GM23338 (cell line): ENCODE measurements around the gene ASPRV1. TPM values are rescaled to one million over a fixed set of nuclear protein-coding genes. Genes with fewer than 3 reads are reported as not detected.

Source experiments
- ATAC-seq: fragments of 200-7000 bp; cut with Tn5 transposase; 3 replicates; pipeline ENCODE4 v1.9.1; 2020
- DNase-seq: peaks from one replicate; pipeline ENCODE4 v3.0.0-alpha.2; 2015; ENCODE audit warnings: low spot score
- H2AFZ ChIP-seq: fragments of 200-600 bp; sonication (generic); 2 replicates; pipeline ENCODE4 v1.8.0; 2016; ENCODE audit warnings: antibody characterized with exemption, mild to moderate bottlenecking, moderate library complexity
- H3F3A ChIP-seq: fragments of 200-600 bp; sonication (generic); replicated peaks from 2 replicates; pipeline ENCODE4 v1.8.0; 2017; ENCODE audit warnings: antibody characterized with exemption, mixed run types, low read depth
- H3K27ac ChIP-seq: fragments of 200-600 bp; sonication (generic); 2 replicates; pipeline ENCODE4 v1.6.1; 2016; ENCODE audit warnings: low read depth
- H3K27me3 ChIP-seq: fragments of 200-600 bp; sonication (generic); 2 replicates; pipeline ENCODE4 v1.8.0; 2016; ENCODE audit warnings: mild to moderate bottlenecking, mixed run types, moderate library complexity; ENCODE audit not compliant: insufficient read depth
- H3K36me3 ChIP-seq: fragments of 200-600 bp; sonication (generic); 2 replicates; pipeline ENCODE4 v1.8.0; 2016; ENCODE audit warnings: mild to moderate bottlenecking; ENCODE audit not compliant: insufficient read depth
- H3K4me1 ChIP-seq: fragments of 200-600 bp; sonication (generic); 2 replicates; pipeline ENCODE4 v1.8.0; 2016; ENCODE audit warnings: mild to moderate bottlenecking, moderate library complexity; ENCODE audit not compliant: insufficient read depth
- H3K4me2 ChIP-seq: fragments of 200-600 bp; sonication (generic); 2 replicates; pipeline ENCODE4 v1.7.1; 2017; ENCODE audit warnings: mixed run types
- H3K4me3 ChIP-seq: fragments of 200-600 bp; sonication (generic); 2 replicates; pipeline ENCODE4 v1.6.1; 2016; ENCODE audit warnings: mixed run types
- H3K79me2 ChIP-seq: fragments of 200-600 bp; sonication (generic); replicated peaks from 2 replicates; pipeline ENCODE4 v1.8.0; 2017; ENCODE audit warnings: mild to moderate bottlenecking; ENCODE audit not compliant: insufficient read depth
- H3K9me2 ChIP-seq: fragments of 200-600 bp; sonication (generic); 2 replicates; pipeline ENCODE4 v1.8.0; 2017; ENCODE audit not compliant: insufficient read depth
- H4K20me1 ChIP-seq: fragments of 200-600 bp; sonication (generic); replicated peaks from 2 replicates; pipeline ENCODE4 v1.8.0; 2017; ENCODE audit warnings: mild to moderate bottlenecking; ENCODE audit not compliant: insufficient read depth
- H3K27ac Mint-ChIP-seq: 2 replicates; pipeline ENCODE4 v1.8.0; 2020; ENCODE audit warnings: inconsistent platforms, mild to moderate bottlenecking, moderate library complexity, mixed read lengths
- H3K27me3 Mint-ChIP-seq: 3 replicates; pipeline ENCODE4 v1.8.0; 2022; ENCODE audit warnings: low read depth, mild to moderate bottlenecking, moderate library complexity, mixed read lengths, inconsistent platforms; ENCODE audit not compliant: insufficient read depth, poor library complexity
- H3K36me3 Mint-ChIP-seq: 3 replicates; pipeline ENCODE4 v1.8.0; 2021; ENCODE audit warnings: low read depth, mild to moderate bottlenecking, inconsistent platforms, moderate library complexity, mixed read lengths
- H3K4me1 Mint-ChIP-seq: 3 replicates; pipeline ENCODE4 v1.8.0; 2020; ENCODE audit warnings: mild to moderate bottlenecking, inconsistent platforms, mixed read lengths
- H3K4me3 Mint-ChIP-seq: 3 replicates; pipeline ENCODE4 v1.8.0; 2021; ENCODE audit warnings: moderate library complexity, mild to moderate bottlenecking, inconsistent platforms, mixed read lengths
- H3K9me3 Mint-ChIP-seq: 3 replicates; pipeline ENCODE4 v1.8.0; 2020; ENCODE audit warnings: moderate library complexity, mild to moderate bottlenecking, inconsistent platforms, mixed read lengths
- CREB1 ChIP-seq: fragments of 250-450 bp; sonication (Bioruptor Pico); IDR thresholded peaks from 2 replicates; pipeline ENCODE4 v1.5.0; 2020; ENCODE audit warnings: low read depth, mild to moderate bottlenecking, moderate library complexity
- EZH2 ChIP-seq: fragments of 200-600 bp; sonication (generic); IDR thresholded peaks from one replicate; pipeline ENCODE4 v1.8.0; 2017; ENCODE audit warnings: antibody characterized with exemption, mild to moderate bottlenecking, low read depth; ENCODE audit not compliant: unreplicated experiment
- EZH2phosphoT487 ChIP-seq: fragments of 200-600 bp; sonication (generic); IDR thresholded peaks from one replicate; pipeline ENCODE4 v1.8.1; 2018; ENCODE audit warnings: antibody characterized with exemption; ENCODE audit not compliant: unreplicated experiment
- JUNB ChIP-seq: IDR thresholded peaks from one replicate; pipeline ENCODE4 v1.6.1; 2016; ENCODE audit warnings: antibody characterized with exemption; ENCODE audit not compliant: unreplicated experiment
- NANOG ChIP-seq: IDR thresholded peaks from 2 replicates; pipeline ENCODE4 v1.6.1; 2016; ENCODE audit warnings: antibody characterized with exemption, borderline replicate concordance
- STAT1 ChIP-seq: IDR thresholded peaks from one replicate; pipeline ENCODE4 v1.6.1; 2016; ENCODE audit warnings: antibody characterized with exemption; ENCODE audit not compliant: unreplicated experiment
- ZNF114 ChIP-seq: fragments of 250-450 bp; sonication (Bioruptor Pico); IDR thresholded peaks from 2 replicates; pipeline ENCODE4 v1.5.0; 2020; ENCODE audit warnings: mild to moderate bottlenecking, moderate library complexity
- ZNF331 ChIP-seq: fragments of 250-450 bp; sonication (Bioruptor Pico); IDR thresholded peaks from 2 replicates; pipeline ENCODE4 v1.5.0; 2020; ENCODE audit warnings: low read depth, mild to moderate bottlenecking, moderate library complexity
- polyA plus RNA-seq: library from polyadenylated mRNA; unstranded; fragments of >200 nt; fragmentation: Nextera tagmentation; extraction: Ambion mirVana; gene quantifications from 2 replicates; pipeline ENCODE4 v1.2.1, GENCODE V29; 2016
- total RNA-seq: library from RNA; depleted of rRNA; stranded (reverse); fragments of >200 nt; shearing (Covaris generic); gene quantifications from 2 replicates; pipeline ENCODE4 v1.2.3, GENCODE V29; 2014
- TF ChIP-seq, protein P1 (sequence below): IDR thresholded peaks from one replicate; pipeline ENCODE4 v1.6.1; 2018; ENCODE audit warnings: antibody characterized with exemption; ENCODE audit not compliant: unreplicated experiment
- TF ChIP-seq, protein P2 (sequence below): IDR thresholded peaks from 2 replicates; pipeline ENCODE4 v1.6.1; 2016; ENCODE audit warnings: antibody characterized with exemption

ASPRV1 gene
- total and polyA plus RNA-seq, 2 experiments from 2014 or later: 0.60 to 1.4 TPM

DNA sequence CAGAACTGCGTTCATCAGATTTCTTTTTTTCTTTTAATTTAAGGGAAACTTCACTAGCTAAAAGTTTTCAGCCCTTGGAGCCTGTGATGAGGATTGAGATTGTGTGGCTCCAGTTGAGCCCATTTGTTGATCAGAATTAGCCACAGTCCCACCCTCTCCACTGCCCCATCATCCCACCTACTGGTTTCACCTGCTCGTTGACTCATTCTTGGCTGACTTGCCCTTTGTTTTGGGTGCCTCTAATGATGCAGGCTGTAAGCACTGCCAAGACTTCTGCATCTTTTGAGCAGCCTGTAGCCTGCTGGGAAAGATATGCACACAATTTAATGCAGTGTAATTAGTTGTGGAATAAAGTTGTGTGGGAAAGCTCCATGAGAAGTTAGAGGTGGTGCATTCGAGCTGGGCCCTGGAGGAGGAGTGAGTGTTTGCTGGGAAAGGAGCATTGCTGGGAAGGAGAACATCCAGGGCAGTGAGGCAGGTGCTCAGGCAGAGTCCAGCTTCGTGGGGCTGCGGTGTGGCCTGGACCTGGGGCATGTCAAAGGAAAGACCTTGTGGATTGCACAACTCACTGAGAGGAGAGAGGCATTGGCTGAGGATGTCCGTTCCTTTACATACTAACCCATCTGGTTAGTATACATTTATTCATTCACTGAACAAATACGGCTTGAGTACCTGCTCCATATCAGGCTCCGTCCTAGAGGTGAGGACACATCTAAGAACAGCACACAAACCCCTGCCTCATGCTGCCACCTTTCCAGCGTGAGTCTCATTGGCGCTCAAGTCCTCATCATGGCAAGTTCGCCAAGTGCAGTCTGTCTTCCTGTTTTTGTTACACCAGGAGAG is 18.2 kb downstream of the ASPRV1 start (continued):
- TF ChIP-seq, protein P1, sequence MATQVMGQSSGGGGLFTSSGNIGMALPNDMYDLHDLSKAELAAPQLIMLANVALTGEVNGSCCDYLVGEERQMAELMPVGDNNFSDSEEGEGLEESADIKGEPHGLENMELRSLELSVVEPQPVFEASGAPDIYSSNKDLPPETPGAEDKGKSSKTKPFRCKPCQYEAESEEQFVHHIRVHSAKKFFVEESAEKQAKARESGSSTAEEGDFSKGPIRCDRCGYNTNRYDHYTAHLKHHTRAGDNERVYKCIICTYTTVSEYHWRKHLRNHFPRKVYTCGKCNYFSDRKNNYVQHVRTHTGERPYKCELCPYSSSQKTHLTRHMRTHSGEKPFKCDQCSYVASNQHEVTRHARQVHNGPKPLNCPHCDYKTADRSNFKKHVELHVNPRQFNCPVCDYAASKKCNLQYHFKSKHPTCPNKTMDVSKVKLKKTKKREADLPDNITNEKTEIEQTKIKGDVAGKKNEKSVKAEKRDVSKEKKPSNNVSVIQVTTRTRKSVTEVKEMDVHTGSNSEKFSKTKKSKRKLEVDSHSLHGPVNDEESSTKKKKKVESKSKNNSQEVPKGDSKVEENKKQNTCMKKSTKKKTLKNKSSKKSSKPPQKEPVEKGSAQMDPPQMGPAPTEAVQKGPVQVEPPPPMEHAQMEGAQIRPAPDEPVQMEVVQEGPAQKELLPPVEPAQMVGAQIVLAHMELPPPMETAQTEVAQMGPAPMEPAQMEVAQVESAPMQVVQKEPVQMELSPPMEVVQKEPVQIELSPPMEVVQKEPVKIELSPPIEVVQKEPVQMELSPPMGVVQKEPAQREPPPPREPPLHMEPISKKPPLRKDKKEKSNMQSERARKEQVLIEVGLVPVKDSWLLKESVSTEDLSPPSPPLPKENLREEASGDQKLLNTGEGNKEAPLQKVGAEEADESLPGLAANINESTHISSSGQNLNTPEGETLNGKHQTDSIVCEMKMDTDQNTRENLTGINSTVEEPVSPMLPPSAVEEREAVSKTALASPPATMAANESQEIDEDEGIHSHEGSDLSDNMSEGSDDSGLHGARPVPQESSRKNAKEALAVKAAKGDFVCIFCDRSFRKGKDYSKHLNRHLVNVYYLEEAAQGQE: no peak
- TF ChIP-seq, protein P2, sequence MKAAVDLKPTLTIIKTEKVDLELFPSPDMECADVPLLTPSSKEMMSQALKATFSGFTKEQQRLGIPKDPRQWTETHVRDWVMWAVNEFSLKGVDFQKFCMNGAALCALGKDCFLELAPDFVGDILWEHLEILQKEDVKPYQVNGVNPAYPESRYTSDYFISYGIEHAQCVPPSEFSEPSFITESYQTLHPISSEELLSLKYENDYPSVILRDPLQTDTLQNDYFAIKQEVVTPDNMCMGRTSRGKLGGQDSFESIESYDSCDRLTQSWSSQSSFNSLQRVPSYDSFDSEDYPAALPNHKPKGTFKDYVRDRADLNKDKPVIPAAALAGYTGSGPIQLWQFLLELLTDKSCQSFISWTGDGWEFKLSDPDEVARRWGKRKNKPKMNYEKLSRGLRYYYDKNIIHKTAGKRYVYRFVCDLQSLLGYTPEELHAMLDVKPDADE: no peak
- no peak for TF ChIP-seq EZH2phosphoT487

GRCh38 chr2:69940691-69941090 is 20.7 kb downstream of the ASPRV1 start:
- Mint-ChIP-seq H3K4me1 (peaks cover 22% of the 10 kb centered on the region), H3K27ac (no peak overlapping the region), H3K4me3 (no peak overlapping the region), H3K27me3 (peaks cover 8% of the 10 kb centered on the region), H3K9me3 (no peaks in the 10 kb centered on the region), H3K36me3 (peaks cover 5% of the 10 kb centered on the region)
- no peaks in the 10 kb centered on the region for H3K9me2 ChIP-seq
- no peak overlapping the region for H3K4me2 ChIP-seq
- no peak overlapping the region for H3K27ac ChIP-seq
- no peaks in the 10 kb centered on the region for H3K79me2 ChIP-seq
- H3K27me3 ChIP-seq: no peaks in the 10 kb centered on the region
- H3F3A ChIP-seq: no peaks in the 10 kb centered on the region
- peaks cover 13% of the 10 kb centered on the region for H3K4me1 ChIP-seq
- H4K20me1 ChIP-seq: no peaks in the 10 kb centered on the region
- no peaks in the 10 kb centered on the region for H3K36me3 ChIP-seq
- no peak for DNase-seq
- ATAC-seq: peak; percentile 32
- no peak overlapping the region for H3K4me3 ChIP-seq
- no peak overlapping the region for H2AFZ ChIP-seq
- TF ChIP-seq STAT1 (no peak), CREB1 (CRISPR knock-in tag) (no peak), JUNB (no peak), NANOG (no peak), EZH2phosphoT487 (no peak), ZNF114 (CRISPR knock-in tag) (no peak), EZH2 (no peak), ZNF331 (no peak)
- TF ChIP-seq, protein P2: no peak
- TF ChIP-seq, protein P1: no peak
